IPS-NIHi11 (cell line): Measurements from ENCODE around the gene RHBDL1.

Source experiments
- DNase-seq: peaks from one replicate; pipeline ENCODE4 v3.0.0; 2012; ENCODE audit warnings: mixed read lengths, low spot score

RHBDL1 gene

DNA sequence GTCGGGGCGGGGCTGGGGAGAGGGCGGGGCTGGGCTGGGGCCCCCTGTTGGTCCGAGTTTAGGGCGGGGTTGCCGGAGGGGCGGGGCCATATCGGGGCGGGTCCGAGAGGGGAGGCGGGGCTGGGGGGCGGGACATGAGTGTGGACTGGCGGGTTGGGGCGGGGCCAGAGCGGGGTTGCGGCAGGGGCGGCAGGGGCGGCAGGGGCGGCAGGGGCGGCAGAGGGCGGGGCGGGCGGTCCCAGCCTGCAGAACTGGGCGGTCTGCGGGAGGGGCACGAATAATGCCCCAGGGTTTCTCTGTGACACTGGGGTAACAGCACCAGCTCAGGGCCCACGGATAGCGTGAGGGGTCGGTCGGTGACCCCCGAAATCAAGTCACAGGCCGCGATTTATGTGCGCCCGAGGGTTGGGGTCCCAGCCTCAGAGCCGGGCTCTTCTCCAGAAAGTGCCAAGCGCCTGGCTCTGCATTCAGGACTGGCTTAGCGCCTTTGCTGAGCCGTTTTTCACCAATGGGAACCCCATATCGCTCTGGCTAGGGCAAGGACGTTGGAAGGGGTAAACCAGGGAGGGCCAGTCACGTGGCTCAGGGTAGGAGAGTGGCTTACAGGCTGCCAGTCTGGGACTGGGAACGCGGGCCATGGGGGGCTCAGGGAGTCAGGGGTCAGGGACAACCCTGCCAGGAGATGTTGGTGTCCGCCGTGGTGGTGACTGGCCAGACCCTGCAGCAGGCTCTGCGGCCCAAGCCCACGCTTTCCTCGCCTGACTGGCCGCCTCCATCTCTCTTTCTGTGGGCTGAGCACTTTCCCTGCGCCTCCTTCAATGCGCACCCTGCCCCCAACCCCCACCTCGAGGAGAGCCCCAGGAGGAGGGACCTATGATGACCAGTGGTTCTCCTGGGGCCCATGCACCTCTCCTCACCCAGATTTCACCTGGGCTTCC lies 38.1 kb upstream of the RHBDL1 start:
- DNase-seq = peak; percentile 93

DNA sequence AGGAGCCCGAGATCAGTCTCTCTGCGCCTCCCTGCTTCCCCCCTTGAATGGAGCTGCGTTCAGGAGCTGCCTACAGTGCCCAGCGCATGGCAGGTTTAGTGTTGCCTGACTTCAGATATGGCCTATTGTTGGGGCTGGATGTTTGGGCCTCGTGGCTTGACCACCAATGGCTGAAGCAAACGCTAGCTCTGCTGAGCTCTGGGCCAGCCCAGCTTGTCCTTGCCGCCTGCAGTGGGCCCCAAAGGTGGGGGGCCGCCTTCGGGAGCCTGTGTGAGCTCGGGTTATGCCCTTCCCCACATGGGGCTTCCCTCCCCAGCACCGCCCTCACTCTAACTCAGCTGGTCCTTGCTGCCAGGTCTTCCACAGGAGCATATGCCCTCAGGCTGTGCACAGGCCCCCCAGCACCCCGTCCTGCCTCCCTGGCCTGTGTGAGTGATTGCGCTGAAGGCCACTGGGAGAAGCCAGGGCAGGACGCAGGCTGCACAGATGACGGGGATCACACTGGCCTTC lies 37.4 kb upstream of the RHBDL1 start:
- no peak for DNase-seq

DNA sequence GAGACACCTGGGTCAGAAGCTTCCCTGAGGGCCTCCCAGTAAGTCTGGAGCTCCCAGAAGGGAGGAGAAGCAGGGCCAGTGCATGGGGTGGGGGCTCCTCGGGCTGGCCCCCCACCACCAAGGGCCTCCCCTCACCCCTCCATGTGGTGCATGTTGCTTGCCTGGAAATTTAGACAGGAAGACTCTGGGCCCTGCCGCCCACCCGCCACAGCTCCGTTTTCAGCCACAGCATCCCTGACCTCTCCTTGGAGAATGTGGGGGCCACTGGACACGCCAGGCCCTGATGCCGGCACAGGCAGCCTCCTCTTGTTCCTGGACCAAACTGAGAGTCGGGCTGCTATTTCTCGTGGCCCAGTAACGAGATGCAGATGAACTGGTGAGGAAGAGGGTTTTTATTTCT lies 36.6 kb upstream of the RHBDL1 start:
- no peak for DNase-seq

DNA sequence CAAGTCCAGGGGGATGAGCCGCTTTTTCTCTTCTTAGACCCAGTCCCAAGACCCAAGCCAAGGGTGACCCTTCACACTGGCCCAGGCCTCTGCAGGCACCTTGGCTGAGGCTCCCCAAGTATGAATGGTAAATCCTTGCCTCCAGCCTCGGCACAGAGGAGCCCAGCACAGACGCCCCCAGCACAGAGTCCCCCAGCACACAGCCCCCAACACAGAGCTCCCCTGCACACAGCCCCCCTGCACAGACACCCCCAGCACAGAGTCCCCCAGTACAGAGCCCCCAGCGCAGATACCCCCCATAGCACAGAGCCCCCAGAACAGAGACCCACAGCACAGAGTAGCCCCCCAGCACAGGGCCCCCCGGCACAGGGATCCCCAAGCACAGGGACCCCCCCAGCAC lies 34.9 kb upstream of the RHBDL1 start:
- no peak for DNase-seq

DNA sequence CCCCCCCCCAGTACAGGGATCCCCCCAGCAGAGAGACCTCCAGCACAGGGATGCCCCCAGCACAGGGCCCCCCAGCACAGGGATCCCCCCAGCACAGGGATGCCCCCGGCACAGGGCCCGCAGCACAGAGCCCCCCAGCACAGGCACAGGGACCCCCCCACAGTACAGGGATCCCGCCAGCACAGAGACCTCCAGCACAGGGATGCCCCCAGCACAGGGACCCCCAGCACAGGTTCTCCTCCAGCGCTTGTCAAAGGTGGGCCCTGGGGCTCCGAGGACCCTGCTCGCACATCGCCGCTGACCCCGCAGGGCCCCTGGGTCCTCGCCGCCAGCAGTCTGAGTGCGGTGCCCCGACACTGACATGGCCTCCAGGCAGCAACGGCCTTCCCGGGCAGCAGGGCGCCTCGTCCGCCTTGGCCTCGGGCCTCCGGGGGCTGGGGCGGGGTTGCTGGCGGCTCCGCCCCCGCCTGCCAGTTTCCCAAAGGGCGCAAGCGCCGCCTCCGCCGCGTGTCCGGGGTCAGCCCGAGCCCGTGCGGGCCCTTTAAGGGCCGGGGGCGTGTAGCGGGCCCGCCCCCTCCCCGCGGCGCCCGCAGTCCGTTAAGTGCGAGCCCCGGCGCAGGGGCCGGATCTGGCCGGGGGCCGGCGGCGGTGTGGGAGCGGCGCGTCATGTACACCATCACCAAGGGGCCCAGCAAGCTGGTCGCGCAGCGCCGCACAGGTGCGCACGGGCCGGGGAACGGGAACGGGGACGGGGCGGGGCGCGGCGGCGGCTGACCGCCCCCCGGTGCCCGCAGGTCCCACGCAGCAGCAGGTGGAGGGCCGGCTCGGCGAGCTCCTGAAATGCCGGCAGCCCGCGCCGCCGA lies 33.9 kb upstream of the RHBDL1 start, which contains the start of gene MCRIP2:
TSS of gene MCRIP2 (plus strand) at position 503 of the 863 bp plus-strand sequence. CDS start at position 667, 164 bp downstream.
- DNase-seq = peak; percentile 93

DNA sequence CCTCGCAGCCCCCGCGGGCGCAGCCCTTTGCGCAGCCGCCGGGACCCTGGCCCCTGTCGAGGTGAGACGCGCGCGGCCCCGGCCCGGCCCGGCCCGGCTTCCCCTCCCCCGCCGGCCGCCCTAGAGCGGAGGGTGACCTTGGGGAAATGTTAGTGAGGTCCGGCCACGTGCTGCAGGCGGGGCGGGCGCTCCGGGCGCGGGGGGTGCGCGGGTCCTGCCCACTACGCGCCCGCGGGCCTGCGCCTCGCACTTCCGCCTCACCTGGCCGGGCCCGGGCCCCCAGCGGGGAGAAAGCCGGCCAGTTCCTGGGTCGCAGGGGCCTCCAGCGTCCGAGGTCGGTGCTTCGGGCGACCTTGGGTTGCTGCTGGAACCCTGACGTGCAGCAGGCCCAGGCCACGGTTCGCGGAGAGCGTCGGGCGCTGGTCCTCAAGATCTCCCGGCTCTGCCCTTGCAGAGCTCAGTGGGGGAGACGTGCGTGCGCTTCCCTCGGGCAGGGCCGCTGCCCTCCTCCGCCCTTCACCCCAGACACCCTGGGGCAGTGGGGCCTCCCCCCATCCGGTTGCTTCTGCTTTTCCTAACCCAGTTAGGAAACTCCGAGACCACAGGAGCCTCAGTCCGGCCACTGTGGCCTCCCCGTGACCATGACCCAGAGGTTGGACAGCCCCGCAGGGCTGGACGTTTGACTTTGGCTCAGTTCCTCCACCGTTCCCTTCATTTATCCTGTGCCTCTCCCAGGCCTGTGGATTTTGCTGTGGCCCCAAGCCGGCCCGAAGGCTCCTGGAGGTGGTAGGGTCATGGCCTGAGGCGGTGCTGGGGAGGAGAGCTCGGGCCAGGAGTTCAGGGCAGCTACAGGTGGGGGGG lies 33.1 kb upstream of the RHBDL1 start:
- peak; percentile 56 for DNase-seq

DNA sequence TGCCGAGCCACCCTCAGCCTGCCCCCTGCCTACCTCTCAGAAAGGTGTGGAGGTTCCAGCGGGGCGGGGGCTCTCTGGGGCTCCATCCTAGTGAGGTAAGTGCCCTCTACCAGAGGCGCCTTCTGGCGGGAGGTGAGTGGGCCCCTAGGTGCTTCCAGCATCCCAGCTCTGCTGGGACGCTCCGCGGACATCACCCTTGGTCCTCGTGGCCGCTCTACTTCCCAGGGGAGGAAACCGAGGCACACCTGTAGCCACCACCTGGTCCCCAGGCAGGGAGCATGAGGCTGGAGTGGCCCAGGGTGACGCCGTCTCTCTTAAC lies 32.5 kb upstream of the RHBDL1 start:
- no peak for DNase-seq

DNA sequence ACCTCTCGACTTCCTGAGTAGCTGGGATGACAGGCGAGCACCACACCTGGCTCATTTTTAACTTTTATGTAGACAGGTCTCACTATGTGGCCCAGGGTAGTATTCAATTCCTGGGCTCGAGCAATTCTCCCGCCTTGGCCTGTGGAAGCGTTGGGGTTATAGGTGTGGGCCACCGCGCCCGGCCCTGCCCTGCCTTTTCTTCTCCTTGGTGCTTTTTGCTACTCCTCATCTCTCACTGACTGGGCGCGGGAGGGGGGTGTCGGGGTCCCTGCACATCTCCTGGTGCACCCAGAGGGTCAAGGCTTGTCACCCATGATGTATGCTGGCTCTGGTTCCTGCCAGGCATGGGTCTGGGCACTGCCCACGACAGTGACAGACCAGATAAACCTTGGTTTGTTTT lies 30.9 kb upstream of the RHBDL1 start:
- DNase-seq = no peak

DNA sequence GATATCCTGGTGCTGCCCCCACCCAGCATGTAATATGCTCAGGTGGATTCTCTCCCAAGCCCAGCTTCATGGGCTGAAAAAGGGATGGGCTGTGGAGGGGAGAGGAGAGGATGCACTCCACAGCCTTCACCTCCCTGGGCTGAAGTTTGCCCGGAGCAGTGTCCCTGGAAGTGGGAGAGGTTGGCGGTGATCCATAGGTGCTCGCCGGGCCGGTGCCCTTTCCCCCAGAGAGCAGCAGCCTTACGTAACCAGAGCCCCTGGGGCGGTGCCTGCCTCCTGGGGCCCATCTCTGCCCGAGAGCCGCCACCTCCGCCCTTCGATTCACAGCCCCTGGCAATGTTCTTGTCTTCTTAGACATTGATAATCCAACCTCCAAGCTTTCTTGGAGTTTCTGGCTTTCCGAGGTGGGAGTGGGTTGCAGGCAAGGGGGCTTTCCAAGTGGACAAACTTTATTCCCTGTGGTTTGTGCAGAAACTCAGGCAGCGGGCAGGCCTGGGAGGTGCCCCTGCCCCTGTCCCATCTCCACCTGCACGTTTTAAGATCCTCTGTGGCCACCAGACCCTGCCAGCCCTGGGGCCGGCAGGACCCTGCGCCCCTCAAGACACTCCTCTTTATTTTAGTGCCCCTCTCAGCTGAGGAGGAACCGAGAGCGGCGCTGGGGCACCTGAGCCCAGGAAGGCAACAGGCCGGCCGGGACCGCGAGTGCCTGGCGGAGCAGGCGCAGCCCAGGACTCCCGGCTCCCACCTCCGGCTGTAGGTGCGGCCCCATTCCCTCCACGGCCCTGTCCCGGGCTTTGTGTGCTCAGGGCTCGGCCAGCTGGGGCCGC lies 29.4 kb upstream of the RHBDL1 start:
- DNase-seq = no peak

DNA sequence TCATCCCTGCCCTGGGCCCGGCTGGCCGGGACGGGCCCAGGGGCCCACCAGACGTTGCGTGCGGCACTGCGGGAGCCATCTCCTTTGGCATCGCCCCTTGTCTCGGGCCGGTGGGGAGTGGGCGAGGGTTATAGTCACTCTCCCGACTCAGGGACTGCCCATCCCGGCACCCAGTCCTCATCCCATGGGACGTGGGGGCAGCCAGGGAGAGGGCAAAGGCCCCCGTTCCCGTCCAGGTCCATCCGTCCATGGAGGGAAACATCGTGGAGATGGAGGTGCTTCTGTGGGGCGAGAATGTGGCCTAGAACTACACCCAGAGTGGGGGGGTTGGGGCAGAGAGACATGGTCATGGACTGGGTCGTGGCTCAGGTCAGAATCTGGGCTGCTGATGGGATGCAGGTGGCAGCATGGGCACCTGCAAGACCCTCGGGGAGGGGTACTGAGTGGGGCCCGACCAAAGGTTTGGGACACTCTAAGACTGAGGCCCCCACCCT lies 28.7 kb upstream of the RHBDL1 start:
- DNase-seq = no peak

DNA sequence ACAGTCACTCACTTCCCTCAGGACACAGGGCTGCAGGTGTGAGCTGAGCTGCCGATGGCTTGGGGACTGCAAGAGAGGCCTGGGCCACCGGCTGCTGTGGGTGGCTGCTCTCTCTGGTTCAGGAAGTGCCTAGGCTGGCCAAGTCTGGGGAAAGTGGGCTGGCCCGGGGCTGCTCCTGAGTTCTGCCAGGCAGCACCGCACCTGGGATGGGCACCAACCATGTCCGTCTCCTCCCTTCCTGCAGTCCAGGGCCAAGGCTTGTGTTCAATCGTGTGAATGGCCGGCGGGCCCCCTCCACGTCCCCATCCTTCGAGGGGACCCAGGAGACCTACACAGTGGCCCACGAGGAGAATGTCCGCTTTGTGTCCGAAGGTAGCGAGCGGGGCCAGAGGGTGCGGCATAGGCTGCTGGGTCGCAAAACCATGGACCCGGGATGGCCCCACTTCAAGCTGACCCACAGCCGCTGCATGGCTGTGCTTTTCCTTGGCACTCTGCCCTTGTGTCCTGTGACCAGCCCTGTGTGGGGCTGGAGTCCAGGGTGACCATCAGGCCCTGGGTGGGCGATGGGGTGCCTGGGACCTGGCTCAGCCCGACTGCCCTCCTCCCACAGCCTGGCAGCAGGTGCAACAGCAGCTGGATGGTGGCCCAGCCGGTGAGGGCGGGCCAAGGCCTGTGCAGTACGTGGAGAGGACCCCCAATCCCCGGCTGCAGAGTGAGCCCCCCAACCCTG lies 28.1 kb upstream of the RHBDL1 start:
- no peak for DNase-seq

DNA sequence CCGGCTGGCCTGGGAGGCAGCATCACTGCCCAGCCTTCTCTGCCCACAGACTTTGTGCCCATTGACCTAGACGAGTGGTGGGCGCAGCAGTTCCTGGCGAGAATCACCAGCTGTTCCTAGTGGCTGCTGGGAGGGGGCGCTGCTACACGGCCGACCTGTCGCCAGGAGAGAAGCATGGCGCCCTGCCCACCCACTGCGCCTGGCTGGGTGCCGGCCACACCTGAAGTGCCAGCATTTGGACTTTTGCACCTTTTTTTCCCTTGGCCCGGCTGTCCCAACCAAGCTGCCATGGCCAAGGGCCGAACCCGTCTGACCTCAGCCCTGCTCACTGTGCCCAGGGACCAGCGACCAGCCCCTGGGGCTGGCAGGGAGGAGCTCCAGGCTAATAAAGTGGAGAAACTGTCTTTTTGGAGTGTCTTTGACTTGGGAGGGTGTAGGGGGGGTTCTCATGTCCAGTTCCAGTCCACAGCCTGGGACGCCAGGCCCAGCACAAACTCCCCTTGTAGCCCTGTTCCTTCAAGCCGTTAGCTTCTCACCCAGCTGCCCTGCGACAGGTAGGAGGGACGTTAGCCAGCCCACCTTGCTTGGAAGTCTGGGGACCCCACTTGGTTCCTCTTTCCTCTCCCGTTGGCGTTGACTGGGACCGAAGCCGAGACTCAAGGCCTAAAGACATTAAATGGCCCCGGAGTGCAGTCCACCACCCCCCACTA lies 27.2 kb upstream of the RHBDL1 start:
- DNase-seq = peak; percentile 75

DNA sequence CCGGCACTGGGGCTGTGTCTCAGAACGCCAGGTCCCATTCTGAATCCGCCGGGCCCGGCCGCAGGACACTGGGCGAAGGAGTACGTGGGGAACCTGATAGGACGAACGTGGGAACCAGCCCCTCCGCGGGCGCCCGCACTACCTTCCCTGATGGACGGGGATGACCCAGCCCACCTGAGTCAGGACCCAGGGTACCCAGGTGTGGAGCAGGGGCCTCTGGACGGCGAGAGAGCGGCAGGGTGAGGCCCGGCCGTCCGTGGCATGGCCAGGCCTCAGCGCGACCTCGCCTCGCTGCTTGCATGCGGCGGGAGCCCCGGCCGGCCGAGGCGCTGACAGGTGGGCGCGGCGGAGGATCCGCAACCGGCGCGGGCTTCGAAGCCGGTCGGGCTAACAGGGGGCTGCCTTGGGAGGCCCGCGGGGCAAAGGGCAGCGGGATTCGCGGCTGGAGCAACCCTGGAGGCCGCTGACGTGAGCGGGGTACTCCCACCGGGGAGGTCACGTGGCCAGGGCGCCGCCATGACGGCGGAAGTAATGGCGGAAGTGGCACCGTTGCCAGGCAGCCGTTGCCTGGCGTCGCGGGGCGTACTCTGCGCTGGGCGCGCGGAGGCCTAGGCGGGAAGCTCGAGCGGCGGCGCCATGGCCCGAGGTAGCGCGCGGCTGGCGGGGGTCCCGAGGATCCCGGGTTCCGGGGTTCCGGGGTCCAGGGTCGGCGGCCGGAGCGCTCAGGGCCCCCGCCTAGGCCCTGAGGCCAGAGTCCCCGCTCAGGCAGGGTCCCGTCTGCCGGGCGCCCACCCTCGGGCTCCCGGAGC lies 26.5 kb upstream of the RHBDL1 start, which contains the start of gene WDR90:
TSS of gene WDR90 (plus strand) at position 585 of the 809 bp plus-strand sequence. CDS start at position 637, 52 bp downstream.
- DNase-seq = peak; percentile 100

DNA sequence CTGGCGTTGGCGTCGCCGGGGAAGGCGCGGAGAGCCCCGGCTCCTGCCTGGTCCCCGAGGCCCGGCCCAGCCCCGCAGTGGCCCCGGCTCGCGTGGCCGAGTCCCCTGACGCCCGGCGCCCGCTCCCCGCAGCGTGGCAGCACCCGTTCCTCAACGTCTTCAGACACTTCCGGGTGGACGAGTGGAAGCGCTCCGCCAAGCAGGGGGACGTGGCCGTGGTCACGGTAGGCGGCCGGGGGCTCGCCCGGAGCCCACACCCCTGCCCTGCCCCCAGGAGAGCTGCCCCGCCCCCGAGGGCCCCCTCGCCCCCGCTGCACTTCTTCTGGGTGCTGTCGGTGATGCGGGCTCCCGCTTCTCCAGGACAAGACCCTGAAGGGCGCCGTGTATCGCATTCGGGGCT lies 25.8 kb upstream of the RHBDL1 start:
- peak; percentile 41 for DNase-seq

DNA sequence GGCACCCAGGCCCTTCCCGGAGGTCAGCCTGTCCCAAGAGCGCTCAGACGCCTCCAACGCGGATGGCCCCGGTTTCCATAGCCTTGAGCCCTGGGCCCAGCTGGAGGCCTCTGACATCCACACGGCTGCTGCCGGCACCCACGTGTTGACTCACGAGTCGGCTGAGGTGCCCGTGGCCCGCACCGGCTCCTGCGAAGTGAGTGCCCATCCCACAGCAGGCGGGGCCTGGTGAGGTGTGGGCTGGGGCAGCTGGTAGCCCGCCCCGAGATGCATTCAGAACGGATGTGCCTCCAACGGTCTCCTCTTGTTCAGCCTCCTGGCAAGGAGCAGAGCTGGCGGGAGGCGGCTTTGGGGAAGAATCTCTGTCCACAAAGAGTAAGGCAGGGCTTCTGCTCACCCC lies 23.6 kb upstream of the RHBDL1 start:
- DNase-seq = no peak

DNA sequence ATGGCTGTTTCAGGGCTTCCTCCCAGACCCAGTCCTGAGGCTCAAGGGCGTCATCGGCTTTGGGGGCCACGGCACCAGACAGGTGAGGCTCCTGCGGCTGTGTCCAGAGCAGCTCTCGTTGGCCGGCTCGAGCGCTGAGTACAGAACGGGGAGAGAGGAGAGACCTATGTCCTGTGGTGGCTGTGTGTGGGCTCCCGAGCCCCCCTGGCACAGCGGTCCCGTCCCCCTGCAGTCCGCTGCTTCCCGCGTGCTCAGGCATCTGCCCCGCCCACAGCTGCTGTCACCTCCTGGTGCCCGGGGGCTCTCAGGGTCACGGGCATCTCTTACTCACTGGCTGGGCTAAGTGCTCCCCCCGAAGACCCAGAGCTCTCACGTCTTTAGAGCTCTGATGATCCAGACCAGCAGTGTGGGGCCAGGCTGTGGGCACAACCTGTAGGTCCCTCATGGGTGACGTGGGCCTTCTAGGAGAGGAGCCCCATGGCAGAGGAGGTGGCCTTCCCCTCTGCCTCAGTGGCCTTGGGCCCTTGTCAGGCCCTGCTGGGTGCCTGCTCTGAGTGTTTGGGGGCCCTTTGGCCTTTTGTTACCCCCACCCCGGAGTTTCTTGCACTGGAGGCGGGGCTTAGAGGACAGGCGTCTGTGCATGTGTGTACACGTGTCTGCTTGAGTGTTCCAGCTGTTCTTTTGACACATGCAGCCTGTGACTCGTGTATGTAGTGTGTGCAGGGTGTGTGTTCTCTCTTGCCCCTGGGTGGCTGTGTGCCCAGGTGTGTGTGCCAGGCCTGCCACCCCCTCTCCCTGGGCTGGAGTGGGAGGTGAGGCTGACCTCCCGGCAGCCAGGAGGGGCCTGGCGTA lies 22.8 kb upstream of the RHBDL1 start:
- no peak for DNase-seq

DNA sequence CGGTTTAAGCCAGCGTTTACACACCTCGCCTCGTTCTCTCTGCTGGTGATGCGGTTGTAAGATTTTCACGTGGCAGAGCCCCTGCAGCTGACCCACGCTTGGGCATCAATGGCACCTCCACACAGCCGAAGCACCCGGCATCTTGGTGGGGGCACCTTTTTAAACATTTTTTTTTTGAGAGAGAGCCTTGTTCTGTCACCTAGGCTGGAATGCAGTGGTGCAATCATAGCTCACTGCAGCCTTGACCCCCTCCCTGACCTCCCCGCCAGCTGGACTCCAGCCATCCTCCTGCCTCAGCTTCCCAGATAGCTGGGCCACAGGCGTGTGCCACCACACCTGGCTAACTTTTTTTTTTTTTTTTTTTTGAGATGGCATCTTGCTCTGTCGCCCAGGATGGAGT lies 21.4 kb upstream of the RHBDL1 start:
- DNase-seq = no peak
